H1 (cell line): ENCODE results near the gene PRKD3.

Experiments
- CBX8 ChIP-seq: fragments of 300-800, 300-1000 bp; sonication (generic); IDR thresholded peaks from 2 replicates; pipeline ENCODE4 v1.7.1; 2016; ENCODE audit warnings: low read depth, low read length, borderline replicate concordance
- CTCF ChIP-seq, 3 experiments: IDR thresholded peaks; 1 replicate in 2 of 3; 2 replicates in 1 of 3; pipeline versions ENCODE4 v1.5.1 to v1.6.1; 2011; ENCODE audit warnings: low read length in 3 of 3, mild to moderate bottlenecking in 3 of 3, inconsistent platforms in 2 of 3, low read depth in 1 of 3, moderate library complexity in 1 of 3; ENCODE audit not compliant: insufficient read depth in 1 of 3; ENCODE audit errors: control extremely low read depth in 1 of 3
- EZH2 ChIP-seq: fragments of 200-600 bp; sonication (generic); IDR thresholded peaks from 2 replicates; pipeline ENCODE4 v1.7.1; 2012; ENCODE audit warnings: low read depth, mild to moderate bottlenecking, moderate library complexity, low read length, inconsistent platforms; ENCODE audit not compliant: severe bottlenecking
- POLR2AphosphoS5 ChIP-seq: IDR thresholded peaks from 2 replicates; pipeline ENCODE4 v1.6.1; 2011; ENCODE audit warnings: low read depth, low read length

- TF ChIP-seq POLR2AphosphoS5 = no peak
- TF ChIP-seq EZH2 = no peak
- TF ChIP-seq CBX8 = no peak
- TF ChIP-seq CTCF (IDR thresholded peaks at IDR 0.05; ENCODE audit: control extremely low read depth in 1 of 3, insufficient read depth in 1 of 3, low read depth in 1 of 3, low read length in 3 of 3) = no peak
Observed at GRCh38 chr2:37370666-37371065, 46.0 kb upstream of the PRKD3 start.
